HFF-Myc (cell line): ENCODE data around the gene PLEKHG3.
A peak's percentile ranks its signal among the peaks of the same experiment; 100 is the strongest.

Source experiments
- DNase-seq: peaks from one replicate; pipeline ENCODE4 v3.0.0-alpha.2; 2011; ENCODE audit warnings: low read depth; ENCODE audit errors: extremely low read depth
- H3K4me3 ChIP-seq: replicated peaks from 2 replicates; pipeline ENCODE4 v1.5.1; 2011; ENCODE audit warnings: low read depth, mild to moderate bottlenecking, control low read depth, low read length
- TF ChIP-seq, protein P1 (sequence below): IDR thresholded peaks from 2 replicates; pipeline ENCODE4 v1.5.1; 2012; ENCODE audit warnings: mild to moderate bottlenecking, low read depth, low read length, control low read depth; ENCODE audit errors: missing control alignments

Gene PLEKHG3

GRCh38 chr14:64706119-64706592 lies 1.9 kb downstream of the PLEKHG3 start:
- TF ChIP-seq, protein P1, sequence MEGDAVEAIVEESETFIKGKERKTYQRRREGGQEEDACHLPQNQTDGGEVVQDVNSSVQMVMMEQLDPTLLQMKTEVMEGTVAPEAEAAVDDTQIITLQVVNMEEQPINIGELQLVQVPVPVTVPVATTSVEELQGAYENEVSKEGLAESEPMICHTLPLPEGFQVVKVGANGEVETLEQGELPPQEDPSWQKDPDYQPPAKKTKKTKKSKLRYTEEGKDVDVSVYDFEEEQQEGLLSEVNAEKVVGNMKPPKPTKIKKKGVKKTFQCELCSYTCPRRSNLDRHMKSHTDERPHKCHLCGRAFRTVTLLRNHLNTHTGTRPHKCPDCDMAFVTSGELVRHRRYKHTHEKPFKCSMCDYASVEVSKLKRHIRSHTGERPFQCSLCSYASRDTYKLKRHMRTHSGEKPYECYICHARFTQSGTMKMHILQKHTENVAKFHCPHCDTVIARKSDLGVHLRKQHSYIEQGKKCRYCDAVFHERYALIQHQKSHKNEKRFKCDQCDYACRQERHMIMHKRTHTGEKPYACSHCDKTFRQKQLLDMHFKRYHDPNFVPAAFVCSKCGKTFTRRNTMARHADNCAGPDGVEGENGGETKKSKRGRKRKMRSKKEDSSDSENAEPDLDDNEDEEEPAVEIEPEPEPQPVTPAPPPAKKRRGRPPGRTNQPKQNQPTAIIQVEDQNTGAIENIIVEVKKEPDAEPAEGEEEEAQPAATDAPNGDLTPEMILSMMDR, result no peak
- peak overlapping the region; percentile 82 for H3K4me3 ChIP-seq
- DNase-seq, result no peak

- TF ChIP-seq, protein P1, result no peak
- H3K4me3 ChIP-seq, result peak overlapping the region; percentile 82; the same call in 1 of the 2 replicates
- DNase-seq, result no peak
Observed at GRCh38 chr14:64706593-64707193, 2.5 kb downstream of the PLEKHG3 start.

- H3K4me3 ChIP-seq, result no peak overlapping the region
- no peak for DNase-seq
- TF ChIP-seq, protein P1, result no peak
Observed at GRCh38 chr14:64707661-64708060, 3.4 kb downstream of the PLEKHG3 start.

GRCh38 chr14:64708148-64709004 lies 4.2 kb downstream of the PLEKHG3 start:
- no peak for DNase-seq
- TF ChIP-seq, protein P1, result no peak
- no peak overlapping the region for H3K4me3 ChIP-seq

- TF ChIP-seq, protein P1, result no peak
- H3K4me3 ChIP-seq, result no peak overlapping the region
- no peak for DNase-seq
Observed at GRCh38 chr14:64709126-64709525, 4.9 kb downstream of the PLEKHG3 start.

- no peak for DNase-seq
- TF ChIP-seq, protein P1, result no peak
- H3K4me3 ChIP-seq, result no peak overlapping the region
Observed at GRCh38 chr14:64711039-64711438, 6.8 kb downstream of the PLEKHG3 start.
